OCI-LY7 (cell line): ENCODE results near the gene EPPIN.

ENCODE experiments used
- CTCF ChIP-seq: fragments of 200-600 bp; sonication (generic); conservative IDR thresholded peaks from 2 replicates; pipeline ENCODE4 v1.5.1; 2014; ENCODE audit warnings: mild to moderate bottlenecking, antibody characterized with exemption, low read length, moderate library complexity, mixed read lengths
- EZH2phosphoT487 ChIP-seq: fragments of 200-600 bp; sonication (generic); IDR thresholded peaks from 2 replicates; pipeline ENCODE4 v1.6.1; 2018; ENCODE audit warnings: low read depth, borderline replicate concordance, mild to moderate bottlenecking, mixed run types, antibody characterized with exemption, low read length, moderate library complexity, mixed read lengths

DNA sequence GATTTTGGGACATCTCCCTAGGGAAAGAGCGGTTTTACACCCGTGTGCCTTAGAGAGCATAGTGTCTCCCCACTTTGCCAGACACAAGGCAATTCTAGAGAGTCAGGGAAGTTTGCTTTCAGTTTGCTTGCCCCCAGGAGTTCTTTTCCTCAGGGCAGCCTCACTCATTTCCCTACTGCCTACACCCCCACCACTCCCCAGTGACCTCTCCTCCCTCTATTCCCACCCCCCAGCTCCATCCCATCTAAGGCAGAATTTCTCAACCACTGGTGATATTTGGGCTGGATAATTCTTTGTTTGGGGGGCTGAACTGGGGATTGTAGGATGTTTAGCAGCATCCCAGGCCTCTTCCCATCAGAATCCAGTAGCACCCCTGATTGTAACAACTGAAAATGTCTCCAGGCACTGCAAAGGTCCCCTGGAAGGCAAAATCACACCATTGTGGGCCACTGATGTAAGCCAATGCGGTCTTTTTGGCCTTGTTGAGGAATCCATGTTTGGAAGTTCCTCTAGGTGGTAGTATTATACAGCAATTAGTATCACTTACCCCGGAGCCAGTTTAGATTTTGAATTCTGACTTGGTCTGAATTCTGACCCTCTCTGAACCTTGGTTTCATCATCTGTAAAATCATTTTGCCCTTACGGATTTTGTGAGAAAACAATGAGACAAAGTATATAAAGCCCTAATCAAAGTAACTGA, 1.3 kb downstream of the EPPIN start:
- TF ChIP-seq CTCF (peak; percentile 57), EZH2phosphoT487 (no peak)
